ENCODE results near the gene SORCS2. TPM values are rescaled to one million over a fixed set of nuclear protein-coding genes. Genes with fewer than 3 reads are reported as not detected.

The SORCS2 gene
- total and polyA plus RNA-seq, 2 of the 4 experiments (the other 2 are of a cell fraction): 0.36 to 0.62 TPM

GRCh38 chr4:7505116-7505900, 313.0 kb downstream of the SORCS2 start:
- no peak overlapping the region for H4K91ac ChIP-seq (ENCODE audit: insufficient read depth, low read depth, low read length)
- H3K56ac ChIP-seq (ENCODE audit: extremely low read depth, insufficient read depth, low read length): no peak overlapping the region
- H3K4me1 ChIP-seq (ENCODE audit: control insufficient read depth, insufficient read depth, low read length): no peaks in the 10 kb centered on the region
- H2AK5ac ChIP-seq (ENCODE audit: low read depth, low read length): no peak overlapping the region
- H4K20me1 ChIP-seq (ENCODE audit: insufficient read depth, low read length): no peaks in the 10 kb centered on the region
- H3K14ac ChIP-seq (replicated peaks; ENCODE audit: low read depth, low read length): no peak overlapping the region
- CTCF ChIA-PET: no interaction called here
- no peaks in the 10 kb centered on the region for H3K79me1 ChIP-seq (ENCODE audit: low read depth in 1 of 2, low read length in 2 of 2)
- no peak overlapping the region for H3K23ac ChIP-seq (ENCODE audit: low read depth, low read length)
- H3K4me2 ChIP-seq (ENCODE audit: low read depth, low read length): no peak overlapping the region
- H2BK20ac ChIP-seq (ENCODE audit: low read depth, low read length): no peak overlapping the region
- no peaks in the 10 kb centered on the region for H3K9me1 ChIP-seq (ENCODE audit: insufficient read depth, low read length)
- H3K4me3 ChIP-seq (ENCODE audit: insufficient read depth, low read depth, low read length): no peak overlapping the region
- ATAC-seq (ENCODE audit: low read depth) (no peak), DNase-seq (no peak)
- intact Hi-C loops (cut with micrococcal nuclease): no loop called here
- no peak overlapping the region for H2AK9ac ChIP-seq (replicated peaks; ENCODE audit: low read depth, low read length, poor library complexity)
- H3K36me3 ChIP-seq (ENCODE audit: control insufficient read depth, insufficient read depth, low read length): no peaks in the 10 kb centered on the region
- H4K5ac ChIP-seq (ENCODE audit: low read depth, low read length): no peak overlapping the region
- H2BK15ac ChIP-seq (ENCODE audit: low read depth, low read length): no peak overlapping the region
- H3K18ac ChIP-seq (ENCODE audit: low read depth, low read length): no peak overlapping the region
- H2BK120ac ChIP-seq (ENCODE audit: low read depth, low read length): no peak overlapping the region
- H3K9me3 ChIP-seq (ENCODE audit: control insufficient read depth, insufficient read depth, low read length): no peaks in the 10 kb centered on the region
- in situ Hi-C loops (cut with MboI; ENCODE audit: low sequenced_read_pairs): no loop called here
- H2BK5ac ChIP-seq (ENCODE audit: low read depth, low read length, poor library complexity, severe bottlenecking): no peak overlapping the region
- WGBS, 2 experiments (ENCODE audit: extremely low coverage in 2 of 2, insufficient read length in 1 of 2): 85% methylated on average over 8 of the region's 25 CpGs; no CpG with 5 or more reads in 1 of the 2 experiments
- H4K8ac ChIP-seq (ENCODE audit: low read depth in 2 of 2, low read length in 2 of 2): no peak overlapping the region
- TF ChIP-seq CEBPB (IDR thresholded peaks at IDR 0.05; ENCODE audit: low read depth, low read length) (no peak), MAFK (IDR thresholded peaks at IDR 0.05; ENCODE audit: low read depth, low read length) (no peak), RCOR1 (IDR thresholded peaks at IDR 0.05; ENCODE audit: insufficient replicate concordance, low read length) (no peak), MAZ (IDR thresholded peaks at IDR 0.05; ENCODE audit: borderline replicate concordance, low read depth, low read length) (no peak), FOS (IDR thresholded peaks at IDR 0.05; ENCODE audit: low read depth, low read length) (no peak), BHLHE40 (IDR thresholded peaks at IDR 0.05; ENCODE audit: low read depth, low read length) (no peak), SMC3 (IDR thresholded peaks at IDR 0.05; ENCODE audit: low read depth, low read length) (no peak), CTCF (conservative IDR thresholded peaks at IDR 0.05; ENCODE audit: low read depth, low read length) (no peak), NFE2L2 (IDR thresholded peaks at IDR 0.05; ENCODE audit: low read depth, low read length) (no peak), CHD1 (IDR thresholded peaks at IDR 0.05; ENCODE audit: low read depth, low read length) (no peak)
- TF ChIP-seq, protein P1, sequence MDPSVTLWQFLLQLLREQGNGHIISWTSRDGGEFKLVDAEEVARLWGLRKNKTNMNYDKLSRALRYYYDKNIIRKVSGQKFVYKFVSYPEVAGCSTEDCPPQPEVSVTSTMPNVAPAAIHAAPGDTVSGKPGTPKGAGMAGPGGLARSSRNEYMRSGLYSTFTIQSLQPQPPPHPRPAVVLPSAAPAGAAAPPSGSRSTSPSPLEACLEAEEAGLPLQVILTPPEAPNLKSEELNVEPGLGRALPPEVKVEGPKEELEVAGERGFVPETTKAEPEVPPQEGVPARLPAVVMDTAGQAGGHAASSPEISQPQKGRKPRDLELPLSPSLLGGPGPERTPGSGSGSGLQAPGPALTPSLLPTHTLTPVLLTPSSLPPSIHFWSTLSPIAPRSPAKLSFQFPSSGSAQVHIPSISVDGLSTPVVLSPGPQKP (IDR thresholded peaks at IDR 0.05; ENCODE audit: borderline replicate concordance, low read depth, low read length): no peak
- TF ChIP-seq, protein P2, sequence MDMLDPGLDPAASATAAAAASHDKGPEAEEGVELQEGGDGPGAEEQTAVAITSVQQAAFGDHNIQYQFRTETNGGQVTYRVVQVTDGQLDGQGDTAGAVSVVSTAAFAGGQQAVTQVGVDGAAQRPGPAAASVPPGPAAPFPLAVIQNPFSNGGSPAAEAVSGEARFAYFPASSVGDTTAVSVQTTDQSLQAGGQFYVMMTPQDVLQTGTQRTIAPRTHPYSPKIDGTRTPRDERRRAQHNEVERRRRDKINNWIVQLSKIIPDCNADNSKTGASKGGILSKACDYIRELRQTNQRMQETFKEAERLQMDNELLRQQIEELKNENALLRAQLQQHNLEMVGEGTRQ (IDR thresholded peaks at IDR 0.05; ENCODE audit: low read depth, low read length): no peak
- no peak overlapping the region for H3K4ac ChIP-seq (ENCODE audit: low read depth, low read length)
- H3K9ac ChIP-seq (ENCODE audit: low read depth, low read length): no peak overlapping the region
- peaks cover 53% of the 10 kb centered on the region for H3K27me3 ChIP-seq (ENCODE audit: control insufficient read depth, insufficient read depth, low read length)
- dilution Hi-C loops (cut with HindIII; ENCODE audit: low sequenced_read_pairs, unreplicated experiment): no loop called here
- H3K27ac ChIP-seq (ENCODE audit: insufficient read depth, low read length): no peak overlapping the region
- BruUV-seq (replicated peaks): no TSS peak
- POLR2A ChIA-PET (ENCODE audit: unreplicated experiment): no interaction called here
- no peak overlapping the region for H2AFZ ChIP-seq (replicated peaks; ENCODE audit: low read length, poor library complexity)
